Natural killer cell (primary cell): ENCODE results near the gene CAPN8. TPM values are rescaled to one million over a fixed set of nuclear protein-coding genes. Genes with fewer than 3 reads are reported as not detected.

Experiments used
- ATAC-seq, 3 donors: fragments of 150-1000 bp in 2 of 3; fragments of 200-7000 bp in 1 of 3; cut with Tn5 transposase; 1 replicate in 1 of 3; 2 replicates in 2 of 3; pipeline ENCODE4 v1.10.0; 2021; ENCODE audit warnings: mild to moderate bottlenecking in 2 of 3, moderate library complexity in 2 of 3
- DNase-seq, 2 donors: peaks; one replicate each; pipeline versions ENCODE4 v3.0.0 to v3.0.0-alpha.2; 2013 to 2021; ENCODE audit warnings: mixed read lengths in 1 of 2
- H3K27ac ChIP-seq: one replicate; pipeline ENCODE4 v1.5.1; 2013; ENCODE audit warnings: mild to moderate bottlenecking, low read length
- H3K27me3 ChIP-seq: one replicate; pipeline ENCODE4 v1.6.1; 2013; ENCODE audit warnings: low read length; ENCODE audit not compliant: control insufficient read depth, insufficient read depth
- H3K36me3 ChIP-seq: one replicate; pipeline ENCODE4 v1.6.1; 2013; ENCODE audit warnings: low read length; ENCODE audit not compliant: control insufficient read depth, insufficient read depth
- H3K4me1 ChIP-seq: one replicate; pipeline ENCODE4 v1.6.1; 2013; ENCODE audit warnings: low read length; ENCODE audit not compliant: control insufficient read depth, insufficient read depth
- H3K4me3 ChIP-seq: one replicate; pipeline ENCODE4 v1.5.1; 2013; ENCODE audit warnings: low read length
- H3K9me3 ChIP-seq: one replicate; pipeline ENCODE4 v1.6.1; 2013; ENCODE audit warnings: low read length; ENCODE audit not compliant: control insufficient read depth, insufficient read depth
- H3K27ac Mint-ChIP-seq, 2 donors: one replicate each; pipeline ENCODE4 v1.8.0; 2022; ENCODE audit warnings: mild to moderate bottlenecking in 2 of 2, mixed read lengths in 2 of 2, moderate library complexity in 1 of 2
- H3K27me3 Mint-ChIP-seq, 2 donors: one replicate each; pipeline ENCODE4 v1.8.0; 2022; ENCODE audit warnings: low read depth in 2 of 2, mixed read lengths in 2 of 2
- H3K36me3 Mint-ChIP-seq: one replicate; pipeline ENCODE4 v1.8.0; 2022; ENCODE audit warnings: mixed read lengths
- H3K4me1 Mint-ChIP-seq, 2 donors: one replicate each; pipeline ENCODE4 v1.8.0; 2022; ENCODE audit warnings: mixed read lengths in 2 of 2
- H3K4me3 Mint-ChIP-seq: one replicate; pipeline ENCODE4 v1.8.0; 2022; ENCODE audit warnings: mild to moderate bottlenecking, moderate library complexity, mixed read lengths
- H3K9me3 Mint-ChIP-seq, 2 donors: one replicate each; pipeline ENCODE4 v1.8.0; 2022; ENCODE audit warnings: mixed read lengths in 2 of 2
- CTCF ChIP-seq: fragments of 200-600 bp; IDR thresholded peaks from one replicate; pipeline ENCODE4 v1.8.0; 2022; ENCODE audit warnings: antibody characterized with exemption
- WGBS: methylation state at CpG from one replicate; pipeline ENCODE4 v1.1.7; 2013; ENCODE audit warnings: missing lambda C conversion rate; ENCODE audit not compliant: insufficient coverage; 5-methylcytosine and 5-hydroxymethylcytosine counted together
- intact Hi-C: fragments of 100-400 bp; cut with micrococcal nuclease; formaldehyde crosslinking; loops from one replicate; pipeline ENCODE4 v1.14.2; 2022
- total RNA-seq, 4 donors: library from RNA; stranded (reverse); fragments of 120-200 nt in 1 of 4; gene quantifications; one replicate each; pipeline versions ENCODE4 v1.2.3 to v1.2.4, GENCODE V29; 2013 to 2022

The CAPN8 gene
- total RNA-seq, 3 donors from 2014 or later (not counting 1 experiment from before 2014, with no cell fraction given), result 0.18 to 6.7 (median 0.84) TPM

GRCh38 chr1:223703668-223704013 is 38.1 kb upstream of the CAPN8 start:
- Mint-ChIP-seq H3K4me1 (peaks cover 12 to 13% of the 10 kb centered on the region in 2 donors), H3K27me3 (no peaks in the 10 kb centered on the region), H3K27ac (no peak overlapping the region), H3K36me3 (no peaks in the 10 kb centered on the region), H3K9me3 (no peaks in the 10 kb centered on the region), H3K4me3 (no peak overlapping the region)
- no peaks in the 10 kb centered on the region for H3K27me3 ChIP-seq
- DNase-seq, result no peak
- ATAC-seq, result no peak
- no peak overlapping the region for H3K27ac ChIP-seq
- intact Hi-C loops, result no loop called here
- no peaks in the 10 kb centered on the region for H3K9me3 ChIP-seq
- no peak for TF ChIP-seq CTCF
- H3K4me3 ChIP-seq, result no peak overlapping the region
- 64% methylated on average over 1 of the region's 1 CpG for WGBS
- no peaks in the 10 kb centered on the region for H3K36me3 ChIP-seq
- H3K4me1 ChIP-seq, result no peaks in the 10 kb centered on the region

- Mint-ChIP-seq H3K27ac (no peak overlapping the region), H3K27me3 (no peaks in the 10 kb centered on the region), H3K4me3 (no peak overlapping the region), H3K36me3 (no peaks in the 10 kb centered on the region), H3K9me3 (no peaks in the 10 kb centered on the region), H3K4me1 (peaks cover 17% of the 10 kb centered on the region in 2 donors)
- H3K36me3 ChIP-seq, result no peaks in the 10 kb centered on the region
- no peak overlapping the region for H3K27ac ChIP-seq
- H3K27me3 ChIP-seq, result no peaks in the 10 kb centered on the region
- intact Hi-C loops, result no loop called here
- ATAC-seq, result no peak
- no peaks in the 10 kb centered on the region for H3K9me3 ChIP-seq
- WGBS, result 85% methylated on average over 3 of the region's 4 CpGs
- no peak for TF ChIP-seq CTCF
- DNase-seq, result no peak
- peaks cover 4% of the 10 kb centered on the region for H3K4me1 ChIP-seq
- no peak overlapping the region for H3K4me3 ChIP-seq
These were observed 37.5 kb upstream of the CAPN8 start for GRCh38 chr1:223702735-223703667.

GRCh38 chr1:223700942-223701637 is 35.6 kb upstream of the CAPN8 start:
- Mint-ChIP-seq H3K9me3 (no peaks in the 10 kb centered on the region), H3K4me3 (no peak overlapping the region), H3K27ac (no peak overlapping the region), H3K27me3 (no peaks in the 10 kb centered on the region), H3K36me3 (no peaks in the 10 kb centered on the region), H3K4me1 (peaks cover 17 to 23% of the 10 kb centered on the region in 2 donors)
- whole genome bisulfite sequencing, result 87% methylated on average over 8 of the region's 8 CpGs
- DNase-seq (no peak), ATAC-seq (no peak)
- Histone ChIP-seq H3K36me3 (no peaks in the 10 kb centered on the region), H3K27me3 (no peaks in the 10 kb centered on the region), H3K4me1 (peaks cover 4% of the 10 kb centered on the region), H3K4me3 (no peak overlapping the region), H3K9me3 (no peaks in the 10 kb centered on the region), H3K27ac (no peak overlapping the region)
- TF ChIP-seq CTCF, result no peak
- intact Hi-C loops, result no loop called here
